Astrocyte (in vitro differentiated cells and primary cell): Measurements from ENCODE around the gene ARL15. TPM values are rescaled to one million over a fixed set of nuclear protein-coding genes. Genes with fewer than 3 reads are reported as not detected.
A peak's percentile ranks its signal among the peaks of the same experiment; 100 is the strongest.

Source experiments
- DNase-seq: peaks from one replicate; pipeline ENCODE4 v3.0.0-alpha.2; 2010; ENCODE audit warnings: low read depth
- FAIRE-seq: peaks from 2 replicates; lab custom pipeline; 2011; peaks lifted over from hg19 to GRCh38; lab: Jason Lieb, UNC
- H2AFZ ChIP-seq: 2 replicates; pipeline ENCODE4 v1.6.0; 2012; ENCODE audit warnings: low read depth, low read length, inconsistent platforms
- H3K27ac ChIP-seq: 2 replicates; pipeline ENCODE4 v1.5.1; 2011; ENCODE audit warnings: low read depth, low read length, inconsistent platforms
- H3K27me3 ChIP-seq: 2 replicates; pipeline ENCODE4 v1.6.0; 2011; ENCODE audit warnings: low read length, inconsistent platforms; ENCODE audit not compliant: insufficient read depth
- H3K36me3 ChIP-seq: 2 replicates; pipeline ENCODE4 v1.5.1; 2011; ENCODE audit warnings: low read length, inconsistent platforms; ENCODE audit not compliant: insufficient read depth
- H3K4me1 ChIP-seq: 2 replicates; pipeline ENCODE4 v1.5.1; 2011; ENCODE audit warnings: low read length, inconsistent platforms; ENCODE audit not compliant: insufficient read depth
- H3K4me2 ChIP-seq: 2 replicates; pipeline ENCODE4 v1.6.0; 2012; ENCODE audit warnings: low read length, inconsistent platforms
- H3K4me3 ChIP-seq: 2 replicates; pipeline ENCODE4 v1.5.1; 2011; ENCODE audit warnings: low read depth, mild to moderate bottlenecking, low read length, inconsistent platforms; ENCODE audit not compliant: insufficient read depth
- H3K79me2 ChIP-seq: 2 replicates; pipeline ENCODE4 v1.6.0; 2012; ENCODE audit warnings: mild to moderate bottlenecking, low read length, inconsistent platforms; ENCODE audit not compliant: insufficient read depth
- H3K9ac ChIP-seq: 2 replicates; pipeline ENCODE4 v1.6.0; 2012; ENCODE audit warnings: mild to moderate bottlenecking, low read length, inconsistent platforms
- H3K9me3 ChIP-seq: 2 replicates; pipeline ENCODE4 v1.5.1; 2012; ENCODE audit warnings: low read depth, mild to moderate bottlenecking, low read length, inconsistent platforms; ENCODE audit not compliant: insufficient read depth
- H4K20me1 ChIP-seq: 2 replicates; pipeline ENCODE4 v1.6.0; 2012; ENCODE audit warnings: low read length, inconsistent platforms; ENCODE audit not compliant: insufficient read depth
- H3K27ac Mint-ChIP-seq: one replicate; pipeline ENCODE4 v1.8.0; 2021; ENCODE audit warnings: mild to moderate bottlenecking, mixed read lengths; ENCODE audit not compliant: unreplicated experiment
- H3K27me3 Mint-ChIP-seq: one replicate; pipeline ENCODE4 v1.8.0; 2021; ENCODE audit warnings: low read depth, mixed read lengths; ENCODE audit not compliant: unreplicated experiment
- H3K36me3 Mint-ChIP-seq: one replicate; pipeline ENCODE4 v1.8.0; 2021; ENCODE audit warnings: low read depth, mixed read lengths; ENCODE audit not compliant: unreplicated experiment
- H3K4me1 Mint-ChIP-seq: one replicate; pipeline ENCODE4 v1.8.0; 2021; ENCODE audit warnings: low read depth, mixed read lengths; ENCODE audit not compliant: unreplicated experiment
- H3K4me3 Mint-ChIP-seq: one replicate; pipeline ENCODE4 v1.8.0; 2021; ENCODE audit warnings: mild to moderate bottlenecking, moderate library complexity, mixed read lengths; ENCODE audit not compliant: unreplicated experiment
- H3K9me3 Mint-ChIP-seq: one replicate; pipeline ENCODE4 v1.8.0; 2021; ENCODE audit warnings: mild to moderate bottlenecking, mixed read lengths; ENCODE audit not compliant: unreplicated experiment
- EZH2 ChIP-seq: IDR thresholded peaks from 2 replicates; pipeline ENCODE4 v1.6.1; 2012; ENCODE audit warnings: mild to moderate bottlenecking, low read length, inconsistent platforms; ENCODE audit not compliant: insufficient read depth
- total RNA-seq: library from RNA; stranded (reverse); gene quantifications from 2 replicates; pipeline ENCODE4 v1.2.1, GENCODE V29; 2021
- TF ChIP-seq, protein P1 (sequence below): IDR thresholded peaks from 2 replicates; pipeline ENCODE4 v1.5.1; 2011; ENCODE audit warnings: low read depth, mild to moderate bottlenecking, inconsistent platforms, low read length, moderate library complexity; ENCODE audit not compliant: insufficient read depth

ARL15 gene
- total RNA-seq, 1 donor from 2014 or later, result 29.1 TPM

- H2AFZ ChIP-seq, result no peak overlapping the region
- peak; percentile 47 for DNase-seq
- Mint-ChIP-seq H3K27ac (no peak overlapping the region), H3K4me1 (peaks cover 20% of the 10 kb centered on the region), H3K4me3 (no peak overlapping the region), H3K9me3 (no peaks in the 10 kb centered on the region), H3K27me3 (no peaks in the 10 kb centered on the region), H3K36me3 (no peaks in the 10 kb centered on the region)
- no peaks in the 10 kb centered on the region for H3K4me1 ChIP-seq
- TF ChIP-seq, protein P1, sequence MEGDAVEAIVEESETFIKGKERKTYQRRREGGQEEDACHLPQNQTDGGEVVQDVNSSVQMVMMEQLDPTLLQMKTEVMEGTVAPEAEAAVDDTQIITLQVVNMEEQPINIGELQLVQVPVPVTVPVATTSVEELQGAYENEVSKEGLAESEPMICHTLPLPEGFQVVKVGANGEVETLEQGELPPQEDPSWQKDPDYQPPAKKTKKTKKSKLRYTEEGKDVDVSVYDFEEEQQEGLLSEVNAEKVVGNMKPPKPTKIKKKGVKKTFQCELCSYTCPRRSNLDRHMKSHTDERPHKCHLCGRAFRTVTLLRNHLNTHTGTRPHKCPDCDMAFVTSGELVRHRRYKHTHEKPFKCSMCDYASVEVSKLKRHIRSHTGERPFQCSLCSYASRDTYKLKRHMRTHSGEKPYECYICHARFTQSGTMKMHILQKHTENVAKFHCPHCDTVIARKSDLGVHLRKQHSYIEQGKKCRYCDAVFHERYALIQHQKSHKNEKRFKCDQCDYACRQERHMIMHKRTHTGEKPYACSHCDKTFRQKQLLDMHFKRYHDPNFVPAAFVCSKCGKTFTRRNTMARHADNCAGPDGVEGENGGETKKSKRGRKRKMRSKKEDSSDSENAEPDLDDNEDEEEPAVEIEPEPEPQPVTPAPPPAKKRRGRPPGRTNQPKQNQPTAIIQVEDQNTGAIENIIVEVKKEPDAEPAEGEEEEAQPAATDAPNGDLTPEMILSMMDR, result peak; percentile 88
- TF ChIP-seq EZH2, result no peak
- FAIRE-seq, result peak; percentile 89
- H4K20me1 ChIP-seq, result no peaks in the 10 kb centered on the region
- no peak overlapping the region for H3K9ac ChIP-seq
- no peaks in the 10 kb centered on the region for H3K9me3 ChIP-seq
- no peak overlapping the region for H3K4me3 ChIP-seq
- no peak overlapping the region for H3K27ac ChIP-seq
- no peaks in the 10 kb centered on the region for H3K36me3 ChIP-seq
- H3K4me2 ChIP-seq, result no peak overlapping the region
- no peaks in the 10 kb centered on the region for H3K79me2 ChIP-seq
- no peaks in the 10 kb centered on the region for H3K27me3 ChIP-seq
These were observed 92.4 kb downstream of the ARL15 start for GRCh38 chr5:54217826-54218503.

- Histone ChIP-seq H3K36me3 (no peaks in the 10 kb centered on the region), H3K27me3 (no peaks in the 10 kb centered on the region), H4K20me1 (no peaks in the 10 kb centered on the region), H3K4me3 (no peak overlapping the region), H3K4me2 (no peak overlapping the region), H3K9ac (no peak overlapping the region), H3K27ac (no peak overlapping the region), H3K4me1 (peaks cover 3% of the 10 kb centered on the region), H3K79me2 (peaks cover 3% of the 10 kb centered on the region), H3K9me3 (no peaks in the 10 kb centered on the region), H2AFZ (no peak overlapping the region)
- H3K36me3 Mint-ChIP-seq, result no peaks in the 10 kb centered on the region
- H3K27me3 Mint-ChIP-seq, result no peaks in the 10 kb centered on the region
- no peak overlapping the region for H3K4me3 Mint-ChIP-seq
- H3K4me1 Mint-ChIP-seq, result peaks cover 38% of the 10 kb centered on the region
- H3K27ac Mint-ChIP-seq, result peak overlapping the region; percentile 30
- no peaks in the 10 kb centered on the region for H3K9me3 Mint-ChIP-seq
- FAIRE-seq (no peak), DNase-seq (no peak)
- TF ChIP-seq EZH2, result no peak
- TF ChIP-seq, protein P1, result no peak
These were observed 95.1 kb downstream of the ARL15 start for GRCh38 chr5:54215233-54215736.

GRCh38 chr5:54214722-54215121 is 95.7 kb downstream of the ARL15 start:
- Histone ChIP-seq H3K36me3 (no peaks in the 10 kb centered on the region), H3K4me2 (no peak overlapping the region), H3K79me2 (peaks cover 3% of the 10 kb centered on the region), H3K4me1 (peaks cover 3% of the 10 kb centered on the region), H3K9ac (no peak overlapping the region), H2AFZ (no peak overlapping the region), H3K4me3 (no peak overlapping the region), H3K9me3 (no peaks in the 10 kb centered on the region), H3K27ac (no peak overlapping the region), H3K27me3 (no peaks in the 10 kb centered on the region), H4K20me1 (no peaks in the 10 kb centered on the region)
- no peak for DNase-seq
- no peak for FAIRE-seq
- H3K9me3 Mint-ChIP-seq, result no peaks in the 10 kb centered on the region
- H3K4me1 Mint-ChIP-seq, result peaks cover 39% of the 10 kb centered on the region
- no peaks in the 10 kb centered on the region for H3K36me3 Mint-ChIP-seq
- H3K27me3 Mint-ChIP-seq, result no peaks in the 10 kb centered on the region
- H3K4me3 Mint-ChIP-seq, result no peak overlapping the region
- H3K27ac Mint-ChIP-seq, result peak overlapping the region; percentile 30
- TF ChIP-seq EZH2, result no peak
- TF ChIP-seq, protein P1, result no peak
